HG03159 (cell line): Measurements from ENCODE around the gene TESK2.

Source experiments
- ATAC-seq: cut with Tn5 transposase; IDR thresholded peaks from one replicate; pipeline ENCODE4 v1.9.1; 2021; ENCODE audit warnings: mild to moderate bottlenecking, moderate library complexity; ENCODE audit not compliant: unreplicated experiment

The TESK2 gene

GRCh38 chr1:45339789-45340558 lies 151.0 kb downstream of the TESK2 start, which contains the start of the genes MUTYH and TOE1:
Gene MUTYH (minus strand): TSS chr1:45340440. CDS start chr1:45334505, 5,935 bp downstream.
Gene TOE1 (plus strand): TSS chr1:45340170. CDS start chr1:45340253, 83 bp downstream.
- peak; percentile 84 for ATAC-seq

GRCh38 chr1:45337630-45338325 lies 153.2 kb downstream of the TESK2 start:
- no peak for ATAC-seq

- ATAC-seq = no peak
These were observed 155.1 kb downstream of the TESK2 start for GRCh38 chr1:45335855-45336324.

- no peak for ATAC-seq
These were observed 156.4 kb downstream of the TESK2 start for GRCh38 chr1:45334308-45335245.

- no peak for ATAC-seq
These were observed 158.6 kb downstream of the TESK2 start for GRCh38 chr1:45332346-45332720.

- ATAC-seq = no peak
These were observed 159.3 kb downstream of the TESK2 start for GRCh38 chr1:45331436-45332345.

- ATAC-seq = no peak
These were observed 161.5 kb downstream of the TESK2 start for GRCh38 chr1:45329445-45329844.

GRCh38 chr1:45328680-45329079 lies 162.3 kb downstream of the TESK2 start:
- ATAC-seq = no peak

- ATAC-seq = no peak
These were observed 163.1 kb downstream of the TESK2 start for GRCh38 chr1:45327644-45328515.

GRCh38 chr1:45326627-45327623 lies 164.0 kb downstream of the TESK2 start, which contains the start of gene HPDL:
Gene HPDL (plus strand): TSS chr1:45326895. CDS start chr1:45327149, 254 bp downstream.
- ATAC-seq = no peak

- no peak for ATAC-seq
These were observed 165.0 kb downstream of the TESK2 start for GRCh38 chr1:45325851-45326506.

- no peak for ATAC-seq
These were observed 168.4 kb downstream of the TESK2 start for GRCh38 chr1:45322486-45323040.

GRCh38 chr1:45321444-45321843 lies 169.5 kb downstream of the TESK2 start:
- no peak for ATAC-seq

- ATAC-seq = no peak
These were observed 171.2 kb downstream of the TESK2 start for GRCh38 chr1:45319761-45320160.

- no peak for ATAC-seq
These were observed 173.8 kb downstream of the TESK2 start for GRCh38 chr1:45317166-45317565.

GRCh38 chr1:45314266-45314665 lies 176.7 kb downstream of the TESK2 start:
- ATAC-seq = no peak

GRCh38 chr1:45306905-45307304 lies 184.1 kb downstream of the TESK2 start:
- ATAC-seq = no peak
